Loucy (cell line): ENCODE results near the gene PFDN1.

Experiments
- CTCF ChIP-seq: fragments of 200-600 bp; sonication (generic); conservative IDR thresholded peaks from 2 replicates; pipeline ENCODE4 v1.5.1; 2014; ENCODE audit warnings: mild to moderate bottlenecking, antibody characterized with exemption, low read length
- EZH2phosphoT487 ChIP-seq: fragments of 200-600 bp; IDR thresholded peaks from 2 replicates; pipeline ENCODE4 v1.6.1; 2018; ENCODE audit warnings: antibody characterized with exemption, mild to moderate bottlenecking, moderate library complexity, borderline replicate concordance

GRCh38 chr5:140328036-140328764, 25.3 kb upstream of the PFDN1 start:
- TF ChIP-seq CTCF (no peak), EZH2phosphoT487 (no peak)
